ENCODE results near the gene TP63. TPM values are rescaled to one million over a fixed set of nuclear protein-coding genes. Genes with fewer than 3 reads are reported as not detected.

Gene TP63
- polyA plus RNA-seq, 1 experiment, result not detected

DNA sequence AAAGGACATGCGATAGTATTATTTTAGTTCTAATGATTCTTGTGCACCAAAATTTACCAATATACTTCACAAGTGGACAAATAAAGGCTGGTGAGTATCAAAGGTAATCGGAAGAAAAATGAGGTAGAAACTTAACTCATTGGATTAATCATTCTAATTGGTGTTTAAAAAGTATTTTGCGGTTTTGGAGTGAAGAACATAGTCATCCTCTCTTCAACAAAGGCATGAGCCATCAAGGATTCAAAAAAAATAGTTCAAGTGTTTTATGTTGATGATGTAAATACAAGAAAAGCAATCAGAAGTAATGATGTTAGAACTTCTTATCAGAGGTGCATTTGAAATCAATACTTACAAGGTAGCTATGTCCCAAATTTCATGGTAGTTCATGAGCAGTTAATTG, 268.0 kb downstream of the TP63 start:
- CTCF ChIA-PET, result no interaction called here
- Histone ChIP-seq H3K4me3 (ENCODE audit: low read depth, low read length) (no peak overlapping the region), H3K27ac (ENCODE audit: low read depth, low read length) (no peak overlapping the region), H3K27me3 (ENCODE audit: control insufficient read depth, insufficient read depth, low read length) (no peaks in the 10 kb centered on the region), H3K9me3 (ENCODE audit: control insufficient read depth, insufficient read depth, low read length) (no peaks in the 10 kb centered on the region)
- DNase-seq (ENCODE audit: low read depth, low spot score), result no peak
- TF ChIP-seq, protein P1, sequence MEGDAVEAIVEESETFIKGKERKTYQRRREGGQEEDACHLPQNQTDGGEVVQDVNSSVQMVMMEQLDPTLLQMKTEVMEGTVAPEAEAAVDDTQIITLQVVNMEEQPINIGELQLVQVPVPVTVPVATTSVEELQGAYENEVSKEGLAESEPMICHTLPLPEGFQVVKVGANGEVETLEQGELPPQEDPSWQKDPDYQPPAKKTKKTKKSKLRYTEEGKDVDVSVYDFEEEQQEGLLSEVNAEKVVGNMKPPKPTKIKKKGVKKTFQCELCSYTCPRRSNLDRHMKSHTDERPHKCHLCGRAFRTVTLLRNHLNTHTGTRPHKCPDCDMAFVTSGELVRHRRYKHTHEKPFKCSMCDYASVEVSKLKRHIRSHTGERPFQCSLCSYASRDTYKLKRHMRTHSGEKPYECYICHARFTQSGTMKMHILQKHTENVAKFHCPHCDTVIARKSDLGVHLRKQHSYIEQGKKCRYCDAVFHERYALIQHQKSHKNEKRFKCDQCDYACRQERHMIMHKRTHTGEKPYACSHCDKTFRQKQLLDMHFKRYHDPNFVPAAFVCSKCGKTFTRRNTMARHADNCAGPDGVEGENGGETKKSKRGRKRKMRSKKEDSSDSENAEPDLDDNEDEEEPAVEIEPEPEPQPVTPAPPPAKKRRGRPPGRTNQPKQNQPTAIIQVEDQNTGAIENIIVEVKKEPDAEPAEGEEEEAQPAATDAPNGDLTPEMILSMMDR (IDR thresholded peaks at IDR 0.05; ENCODE audit: low read depth, low read length), result no peak
- POLR2A ChIA-PET, result no interaction called here

- CTCF ChIA-PET, result no interaction called here
- H3K9me3 ChIP-seq (ENCODE audit: control insufficient read depth, insufficient read depth, low read length), result no peaks in the 10 kb centered on the region
These were observed 269.4 kb downstream of the TP63 start for GRCh38 chr3:189900578-189900977.

GRCh38 chr3:189901481-189901880, 270.3 kb downstream of the TP63 start:
- ChIA-PET POLR2A (no interaction called here), CTCF (no interaction called here)

More at GRCh38 chr3:189900578-189900977, 269.4 kb downstream of the TP63 start:
- H3K4me3 ChIP-seq (ENCODE audit: low read depth, low read length), result no peak overlapping the region
- TF ChIP-seq, protein P1 (IDR thresholded peaks at IDR 0.05; ENCODE audit: low read depth, low read length), result no peak
- DNase-seq (ENCODE audit: low read depth, low spot score), result no peak
- H3K27me3 ChIP-seq (ENCODE audit: control insufficient read depth, insufficient read depth, low read length), result no peaks in the 10 kb centered on the region
- POLR2A ChIA-PET, result no interaction called here
- no peak overlapping the region for H3K27ac ChIP-seq (ENCODE audit: low read depth, low read length)

DNA sequence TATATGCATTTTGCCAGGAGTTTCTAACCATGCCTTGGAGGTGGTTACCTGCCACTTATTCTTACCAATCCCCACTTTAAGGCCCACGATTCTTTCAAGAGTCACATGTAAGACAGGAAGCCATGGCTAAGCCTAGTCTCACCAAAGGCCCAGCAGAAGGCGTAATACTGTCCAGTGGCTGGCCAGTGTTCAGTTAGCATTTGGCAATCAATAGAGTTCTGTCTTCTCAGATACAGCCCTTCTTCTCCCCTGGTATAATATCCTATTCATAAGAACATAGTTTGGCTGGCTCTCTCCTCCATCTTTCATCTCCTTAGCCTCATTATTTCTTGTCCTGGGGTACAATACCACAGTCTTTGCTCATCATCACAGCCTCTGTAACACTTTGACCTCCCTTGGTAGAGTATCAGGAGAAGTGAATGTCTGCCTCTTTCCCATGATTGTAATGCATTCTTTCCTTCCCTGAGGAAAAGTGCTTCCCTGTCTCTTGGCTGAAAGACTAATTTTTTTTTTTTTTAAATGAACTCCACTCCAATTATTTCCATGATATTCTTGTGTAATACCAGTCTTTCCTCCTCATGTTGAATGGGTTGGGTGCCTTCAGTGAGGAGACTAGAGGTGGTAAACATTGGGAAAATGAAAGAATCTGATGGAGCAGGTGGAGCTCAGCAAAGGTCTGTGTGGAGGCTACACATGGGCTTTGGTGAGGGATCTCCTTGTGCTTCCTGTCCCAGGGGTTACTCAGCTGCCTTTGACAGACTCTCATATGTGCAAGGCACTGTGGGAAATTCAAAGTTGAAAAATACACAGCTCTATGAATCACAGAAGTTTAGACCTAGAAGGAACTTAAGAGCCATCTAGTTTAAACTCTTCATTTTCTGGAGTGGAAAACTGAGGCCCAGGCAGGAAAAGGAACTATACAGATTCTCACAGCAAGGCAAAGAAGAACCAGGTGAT, 271.3 kb downstream of the TP63 start:
- H3K27me3 ChIP-seq (ENCODE audit: control insufficient read depth, insufficient read depth, low read length), result no peaks in the 10 kb centered on the region
- H3K27ac ChIP-seq (ENCODE audit: low read depth, low read length), result no peak overlapping the region
- ChIA-PET CTCF (no interaction called here), POLR2A (no interaction called here)
- TF ChIP-seq, protein P1 (IDR thresholded peaks at IDR 0.05; ENCODE audit: low read depth, low read length), result no peak
- no peaks in the 10 kb centered on the region for H3K9me3 ChIP-seq (ENCODE audit: control insufficient read depth, insufficient read depth, low read length)
- no peak for DNase-seq (ENCODE audit: low read depth, low spot score)
- no peak overlapping the region for H3K4me3 ChIP-seq (ENCODE audit: low read depth, low read length)

More at GRCh38 chr3:189901481-189901880, 270.3 kb downstream of the TP63 start:
- TF ChIP-seq, protein P1 (IDR thresholded peaks at IDR 0.05; ENCODE audit: low read depth, low read length), result no peak
- no peak overlapping the region for H3K27ac ChIP-seq (ENCODE audit: low read depth, low read length)
- no peak for DNase-seq (ENCODE audit: low read depth, low spot score)
- no peaks in the 10 kb centered on the region for H3K27me3 ChIP-seq (ENCODE audit: control insufficient read depth, insufficient read depth, low read length)
- no peak overlapping the region for H3K4me3 ChIP-seq (ENCODE audit: low read depth, low read length)
- H3K9me3 ChIP-seq (ENCODE audit: control insufficient read depth, insufficient read depth, low read length), result no peaks in the 10 kb centered on the region

- Histone ChIP-seq H3K27me3 (ENCODE audit: control insufficient read depth, insufficient read depth, low read length) (no peaks in the 10 kb centered on the region), H3K27ac (ENCODE audit: low read depth, low read length) (no peak overlapping the region), H3K4me3 (ENCODE audit: low read depth, low read length) (no peak overlapping the region), H3K9me3 (ENCODE audit: control insufficient read depth, insufficient read depth, low read length) (no peaks in the 10 kb centered on the region)
- CTCF ChIA-PET, result interaction anchor here (0.9 kb wide), 1 partner anchor 12 kb away, joined by 4 read pairs; no protein-coding TSS in a partner anchor
- TF ChIP-seq, protein P1 (IDR thresholded peaks at IDR 0.05; ENCODE audit: low read depth, low read length), result no peak
- POLR2A ChIA-PET, result no interaction called here
- DNase-seq (ENCODE audit: low read depth, low spot score), result no peak
These were observed 272.5 kb downstream of the TP63 start for GRCh38 chr3:189903562-189904250.

All from AG04450 (cell line).